ENCODE results near the gene SFRP2.

GRCh38 chr4:153825126-153825525, 36.2 kb upstream of the SFRP2 start:
- no peak for TF ChIP-seq CTCF (IDR thresholded peaks at IDR 0.05; ENCODE audit: borderline replicate concordance, extremely low read depth, low read length, poor library complexity, severe bottlenecking)
- TF ChIP-seq EZH2 (IDR thresholded peaks at IDR 0.05; ENCODE audit: borderline replicate concordance, low read depth, low read length, severe bottlenecking), result no peak
